Fibroblast of peridontal ligament (primary cell): ENCODE measurements around the gene HCFC1R1.

ENCODE experiments used
- DNase-seq: peaks from one replicate; pipeline ENCODE4 v3.0.0-alpha.2; 2010; ENCODE audit errors: extremely low read depth

Gene HCFC1R1

GRCh38 chr16:3035972-3036725, 12.4 kb upstream of the HCFC1R1 start:
- no peak for DNase-seq

- DNase-seq, result no peak
Observed at GRCh38 chr16:3035289-3035971, 11.7 kb upstream of the HCFC1R1 start.

GRCh38 chr16:3032624-3033023, 8.9 kb upstream of the HCFC1R1 start:
- DNase-seq, result no peak

- no peak for DNase-seq
Observed at GRCh38 chr16:3030222-3031212, 6.8 kb upstream of the HCFC1R1 start.

GRCh38 chr16:3029491-3030221, 5.9 kb upstream of the HCFC1R1 start:
- DNase-seq, result peak; percentile 15

- DNase-seq, result no peak
Observed at GRCh38 chr16:3028716-3029319, 5.1 kb upstream of the HCFC1R1 start.

GRCh38 chr16:3027983-3028715, 4.4 kb upstream of the HCFC1R1 start:
- peak; percentile 36 for DNase-seq

GRCh38 chr16:3027489-3027795, 3.7 kb upstream of the HCFC1R1 start:
- DNase-seq, result no peak

GRCh38 chr16:3026609-3027488, 3.1 kb upstream of the HCFC1R1 start:
- DNase-seq, result no peak

GRCh38 chr16:3026003-3026378, 2.2 kb upstream of the HCFC1R1 start:
- DNase-seq, result no peak

- DNase-seq, result no peak
Observed at GRCh38 chr16:3025032-3026002, 1.6 kb upstream of the HCFC1R1 start.

GRCh38 chr16:3023415-3023668, 400 bp downstream of the HCFC1R1 start:
- peak; percentile 65 for DNase-seq

GRCh38 chr16:3022684-3023414, 893 bp downstream of the HCFC1R1 start:
- peak; percentile 46 for DNase-seq

GRCh38 chr16:3022208-3022683, 1.5 kb downstream of the HCFC1R1 start:
- DNase-seq, result peak; percentile 93

GRCh38 chr16:3021449-3022207, 2.1 kb downstream of the HCFC1R1 start:
- peak; percentile 88 for DNase-seq

- DNase-seq, result peak; percentile 75
Observed at GRCh38 chr16:3020604-3021448, 2.9 kb downstream of the HCFC1R1 start.
